GM03348 (cell line): ENCODE measurements around the gene COX10.
"Not testable (repeated sequence)": the region's sequence is repeated elsewhere in the genome, so short reads cannot be mapped to it uniquely, and the experiment has no call there.

Experiments used
- DNase-seq: peaks from one replicate; pipeline ENCODE4 v3.0.0; 2012; ENCODE audit warnings: low spot score

Gene COX10

DNA sequence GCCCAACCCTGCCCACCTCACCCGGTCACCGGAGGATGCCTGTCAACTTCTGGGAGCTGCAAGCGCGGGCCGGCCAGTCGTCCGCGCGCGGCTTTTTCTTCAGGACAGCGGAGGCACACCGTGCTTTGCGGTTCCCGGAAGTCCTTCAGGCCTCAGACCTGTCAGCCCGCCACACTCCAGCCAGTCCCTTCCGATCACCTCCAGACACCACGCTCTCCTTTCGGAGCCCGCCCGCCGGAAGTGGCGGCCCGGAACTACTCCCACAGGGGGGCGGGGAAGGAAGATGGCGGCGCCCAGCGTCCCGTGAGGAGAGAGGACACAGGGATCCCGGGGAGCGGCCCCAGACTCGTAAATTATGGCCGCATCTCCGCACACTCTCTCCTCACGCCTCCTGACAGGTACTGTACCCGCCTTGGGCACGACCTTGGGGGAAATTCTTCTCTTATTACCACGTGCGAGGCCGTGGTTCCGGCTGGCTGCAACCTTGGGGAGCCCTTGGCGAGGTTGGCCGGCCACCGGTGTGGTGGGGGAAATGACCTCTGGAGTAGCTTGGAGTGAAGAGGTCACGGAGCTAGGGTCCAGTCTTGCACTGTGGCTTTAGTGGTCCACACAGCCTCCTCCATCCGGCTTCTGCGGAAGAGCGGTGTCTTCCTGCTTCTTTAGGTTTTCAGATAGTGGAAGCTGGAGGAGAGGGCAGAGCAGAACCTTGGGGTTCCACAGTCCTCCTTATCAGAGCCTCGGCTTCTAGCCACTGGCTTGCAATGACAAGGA is at the start of gene COX10:
Gene COX10, plus strand, starts transcription at position 254 of the 771 bp plus-strand sequence. Its CDS starts 102 bp downstream, at position 356.
- peak; percentile 93 for DNase-seq

DNA sequence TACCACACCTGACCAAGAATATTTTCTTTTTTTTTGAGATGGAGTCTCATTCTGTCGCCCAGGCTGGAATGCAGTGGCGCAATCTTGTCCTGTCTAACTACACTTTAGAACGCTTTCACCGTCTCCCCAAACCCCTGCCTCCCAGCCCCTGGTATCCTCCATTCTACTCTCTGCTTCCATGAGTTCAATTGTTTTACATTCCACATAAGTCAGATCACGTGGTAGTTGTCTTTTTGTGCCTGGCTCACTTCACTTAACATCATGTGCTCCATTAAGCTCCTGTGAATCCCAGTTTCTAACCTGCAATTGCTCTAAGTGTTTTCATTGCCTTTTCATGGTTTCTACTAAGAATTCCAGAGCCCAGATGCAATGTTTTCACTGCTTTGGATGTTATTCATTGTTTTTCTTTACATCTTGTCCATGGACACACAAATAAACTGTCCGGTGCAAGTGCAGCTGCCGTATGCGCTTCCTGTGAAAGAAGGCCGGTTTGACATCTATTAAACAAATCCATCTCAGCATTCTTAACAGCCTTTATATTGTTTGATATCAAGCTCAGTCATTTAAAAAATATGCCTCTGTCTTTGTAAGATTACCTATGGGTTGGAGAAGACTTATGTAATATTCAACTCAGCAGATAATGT is 47.5 kb upstream of the COX10 start:
- not testable (repeated sequence) for DNase-seq

- DNase-seq, result not testable (repeated sequence)
These were observed 39.5 kb upstream of the COX10 start for GRCh38 chr17:14029755-14030154.

- no peak for DNase-seq
These were observed 37.1 kb upstream of the COX10 start for GRCh38 chr17:14032234-14032633.

- no peak for DNase-seq
These were observed 36.1 kb upstream of the COX10 start for GRCh38 chr17:14033166-14033565.

GRCh38 chr17:14037453-14037852 is 31.9 kb upstream of the COX10 start:
- no peak for DNase-seq

- DNase-seq, result peak; percentile 48
These were observed 31.1 kb upstream of the COX10 start for GRCh38 chr17:14038206-14038605.

DNA sequence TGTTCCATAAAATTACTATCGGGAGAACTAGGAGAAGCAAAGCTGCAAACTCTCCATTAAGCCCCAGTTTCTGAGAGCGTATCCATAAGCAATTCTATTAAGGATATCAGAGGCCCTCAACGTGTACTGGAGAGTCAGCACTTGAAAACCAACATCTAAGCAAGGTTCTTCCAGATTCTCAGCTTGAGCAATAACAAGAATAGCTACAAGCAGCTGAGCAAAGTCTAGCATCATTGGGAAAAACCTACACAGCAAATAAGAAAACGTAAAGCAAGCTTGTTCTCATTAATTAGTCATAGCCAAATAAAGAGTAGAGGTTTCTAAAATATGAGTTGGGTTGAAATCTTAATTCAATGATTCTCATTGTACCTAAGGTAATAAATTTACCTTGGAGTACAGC is 26.9 kb upstream of the COX10 start:
- no peak for DNase-seq

DNA sequence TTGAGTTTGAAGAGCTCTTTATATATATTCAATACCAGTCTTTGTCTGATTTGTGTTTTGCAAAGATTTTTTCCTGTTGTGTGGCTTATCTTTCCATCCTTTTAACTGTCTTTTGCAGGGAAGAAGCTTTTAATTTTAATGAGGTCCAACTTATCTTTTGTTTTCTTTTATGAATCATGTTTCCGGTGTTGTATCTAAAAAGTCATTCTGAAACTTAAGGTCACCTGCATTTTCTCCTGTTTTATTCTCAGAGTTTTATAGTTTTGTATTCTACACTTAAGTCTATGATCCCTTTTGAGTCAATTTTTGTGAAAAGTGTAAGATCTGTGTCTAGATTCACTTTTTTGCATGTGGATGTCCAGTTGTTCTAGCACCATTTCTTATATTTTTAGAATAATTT is 24.6 kb upstream of the COX10 start:
- DNase-seq, result no peak

- DNase-seq, result no peak
These were observed 22.3 kb upstream of the COX10 start for GRCh38 chr17:14046978-14047377.

DNA sequence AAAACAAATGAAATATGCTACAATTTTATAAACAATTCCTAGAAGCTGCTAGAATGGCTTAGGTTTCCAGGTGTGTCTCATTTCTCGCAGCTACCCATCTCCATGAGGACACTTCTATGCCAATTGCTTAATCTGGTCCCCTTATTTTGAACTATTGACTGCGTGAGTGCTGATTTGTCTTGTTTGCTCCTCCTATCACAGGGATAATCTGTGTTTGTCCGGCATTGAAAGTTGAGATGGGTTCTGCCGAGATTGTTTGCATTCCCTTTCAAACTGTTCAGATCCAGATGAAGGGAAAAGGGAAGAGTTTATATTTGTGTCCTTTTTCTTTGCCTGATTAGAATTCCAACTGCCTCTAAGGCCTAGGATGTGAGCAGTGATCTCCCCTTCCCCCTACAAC is 21.7 kb upstream of the COX10 start:
- no peak for DNase-seq

DNA sequence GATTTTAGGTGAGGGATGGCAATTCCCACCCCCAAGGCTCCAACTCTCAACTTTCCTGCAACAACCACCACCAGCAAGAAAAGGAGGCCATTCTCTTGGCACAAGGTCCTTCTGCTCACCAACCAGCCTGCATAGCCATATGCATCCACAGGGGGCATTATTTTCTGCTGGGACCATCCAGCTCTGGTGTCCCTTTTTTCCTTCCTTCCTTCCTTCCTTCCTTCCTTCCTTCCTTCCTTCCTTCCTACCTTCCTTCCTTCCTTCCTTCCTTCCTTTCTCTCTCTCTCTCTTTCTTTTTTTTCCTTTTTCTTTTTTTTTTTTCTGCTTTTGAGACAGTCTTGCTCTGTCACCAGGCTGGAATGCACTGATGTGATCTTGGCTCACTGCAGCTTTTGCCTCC is 21.1 kb upstream of the COX10 start:
- DNase-seq, result peak; percentile 9

GRCh38 chr17:14050616-14051015 is 18.7 kb upstream of the COX10 start:
- DNase-seq, result no peak

- no peak for DNase-seq
These were observed 17.6 kb upstream of the COX10 start for GRCh38 chr17:14051692-14052091.

- DNase-seq, result no peak
These were observed 16.3 kb upstream of the COX10 start for GRCh38 chr17:14052886-14053615.

DNA sequence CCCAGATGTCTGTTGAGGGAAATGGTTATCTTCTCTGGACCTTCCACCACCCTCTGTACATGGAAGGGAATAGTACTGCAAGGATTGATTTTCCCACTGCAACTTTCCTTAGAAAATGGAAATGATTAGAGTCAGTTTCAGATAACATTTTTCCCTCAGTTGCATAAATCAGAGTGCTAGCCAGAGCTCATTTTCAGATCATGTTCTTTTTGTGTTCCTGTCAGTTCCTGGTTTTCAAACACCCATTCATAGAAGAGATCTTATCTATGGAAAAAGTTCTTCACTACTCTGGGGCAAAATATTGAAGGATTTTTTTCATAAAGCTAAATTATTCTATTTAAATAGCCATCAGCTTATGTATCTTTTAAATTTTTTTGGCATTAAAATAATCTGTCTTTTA is 11.7 kb upstream of the COX10 start:
- DNase-seq, result no peak

- DNase-seq, result peak; percentile 66
These were observed 11.3 kb upstream of the COX10 start for GRCh38 chr17:14058051-14058450.

DNA sequence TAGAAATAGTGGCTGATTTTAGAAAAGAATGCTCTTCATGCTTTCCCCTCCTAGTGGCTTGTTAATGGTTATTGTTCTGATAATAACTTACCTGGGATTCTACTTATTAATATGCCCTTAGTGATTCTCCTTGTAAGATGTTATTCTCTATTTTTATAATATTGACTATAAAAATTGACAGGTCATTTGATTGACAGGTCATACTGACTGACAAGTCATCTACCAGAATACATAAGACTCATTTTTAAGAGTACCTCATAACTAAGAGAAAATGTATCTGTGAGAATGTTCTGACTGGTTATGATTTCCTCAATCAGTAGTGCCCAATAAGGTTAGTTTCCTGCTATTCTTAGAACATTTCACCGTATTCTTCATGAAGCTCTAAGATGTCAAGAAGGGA is 8.6 kb upstream of the COX10 start:
- no peak for DNase-seq

GRCh38 chr17:14061666-14062560 is 7.4 kb upstream of the COX10 start:
- DNase-seq, result peak; percentile 87

DNA sequence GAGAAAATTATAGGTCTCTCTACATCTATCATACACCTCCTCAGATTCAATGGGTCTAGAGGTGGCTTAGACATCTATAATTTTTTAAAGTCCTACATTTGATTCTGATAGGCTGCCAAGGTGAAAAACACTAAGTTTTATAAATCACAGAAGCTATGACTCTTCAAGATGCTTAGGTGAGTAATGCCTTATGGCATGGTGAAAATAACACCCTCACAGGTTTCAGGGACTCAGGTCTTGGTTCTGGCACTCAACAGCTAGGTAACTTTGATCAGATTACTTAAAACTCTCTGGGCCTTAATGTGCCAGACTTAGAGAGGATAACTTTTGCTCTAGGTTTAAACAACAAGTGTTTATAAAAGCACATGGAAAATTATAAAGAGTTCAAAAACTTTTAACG is 2.0 kb upstream of the COX10 start:
- no peak for DNase-seq

GRCh38 chr17:14068542-14069250 is 608 bp upstream of the COX10 start:
- no peak for DNase-seq
